Measurements from ENCODE around the gene FBXO15.

FBXO15 gene

GRCh38 chr18:74173434-74173750, 25.8 kb upstream of the FBXO15 start:
- no peak for TF ChIP-seq RAD21 (IDR thresholded peaks at IDR 0.05; ENCODE audit: low read depth)
- TF ChIP-seq CREB1 (IDR thresholded peaks at IDR 0.05; ENCODE audit: low read depth), result no peak
- TF ChIP-seq YY1 (IDR thresholded peaks at IDR 0.05; ENCODE audit: low read depth), result no peak
- TF ChIP-seq CEBPB (IDR thresholded peaks at IDR 0.05), result no peak
- no peak for TF ChIP-seq NFIC (IDR thresholded peaks at IDR 0.05)
- TF ChIP-seq EGR1 (IDR thresholded peaks at IDR 0.05), result no peak

DNA sequence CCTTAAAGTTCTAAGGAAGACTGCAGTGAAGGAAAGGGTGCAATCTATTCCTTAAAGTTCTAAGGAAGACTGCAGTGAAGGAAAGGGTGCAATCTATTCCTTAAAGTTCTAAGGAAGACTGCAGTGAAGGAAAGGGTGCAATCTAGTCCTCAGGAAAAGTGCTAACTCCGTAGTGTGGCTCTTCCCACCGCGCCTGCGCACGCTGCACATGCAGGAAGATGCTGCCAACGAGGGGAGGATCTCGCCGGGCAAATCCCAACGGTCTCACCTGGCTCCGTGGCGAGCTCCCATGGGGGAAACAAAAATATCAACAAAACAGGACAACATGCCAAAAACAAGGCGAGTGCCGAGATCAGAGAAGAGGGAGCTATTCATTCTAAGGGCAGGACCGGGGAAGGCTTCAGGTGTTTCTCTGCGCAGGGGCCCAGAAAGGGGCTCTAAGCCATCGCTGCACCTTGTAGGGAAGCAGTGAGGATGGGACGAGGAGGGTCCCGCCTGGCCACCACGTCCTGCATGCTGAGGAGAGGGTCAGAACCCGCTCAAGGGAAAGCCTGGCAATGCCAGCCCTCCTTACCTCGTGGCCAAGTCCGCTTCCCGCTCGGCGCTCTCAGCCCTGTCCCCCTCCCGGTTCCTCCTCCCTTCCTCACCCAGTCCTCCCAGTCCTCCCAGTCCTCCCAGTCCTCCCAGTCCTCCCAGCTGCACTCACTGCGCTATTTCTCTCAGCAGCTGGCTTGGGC, 25.2 kb upstream of the FBXO15 start:
- no peak for TF ChIP-seq CEBPB (IDR thresholded peaks at IDR 0.05)
- no peak for TF ChIP-seq EP300 (IDR thresholded peaks at IDR 0.05; ENCODE audit: borderline replicate concordance)
- TF ChIP-seq TEAD4 (IDR thresholded peaks at IDR 0.05), result no peak
- no peak for TF ChIP-seq YY1 (IDR thresholded peaks at IDR 0.05; ENCODE audit: low read depth)
- TF ChIP-seq, protein P1, sequence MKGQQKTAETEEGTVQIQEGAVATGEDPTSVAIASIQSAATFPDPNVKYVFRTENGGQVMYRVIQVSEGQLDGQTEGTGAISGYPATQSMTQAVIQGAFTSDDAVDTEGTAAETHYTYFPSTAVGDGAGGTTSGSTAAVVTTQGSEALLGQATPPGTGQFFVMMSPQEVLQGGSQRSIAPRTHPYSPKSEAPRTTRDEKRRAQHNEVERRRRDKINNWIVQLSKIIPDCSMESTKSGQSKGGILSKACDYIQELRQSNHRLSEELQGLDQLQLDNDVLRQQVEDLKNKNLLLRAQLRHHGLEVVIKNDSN (IDR thresholded peaks at IDR 0.05), result no peak
- no peak for TF ChIP-seq RAD21 (IDR thresholded peaks at IDR 0.05; ENCODE audit: low read depth)
- TF ChIP-seq NFIC (IDR thresholded peaks at IDR 0.05), result no peak
- TF ChIP-seq ZBTB7A (IDR thresholded peaks at IDR 0.05; ENCODE audit: low read depth), result no peak

DNA sequence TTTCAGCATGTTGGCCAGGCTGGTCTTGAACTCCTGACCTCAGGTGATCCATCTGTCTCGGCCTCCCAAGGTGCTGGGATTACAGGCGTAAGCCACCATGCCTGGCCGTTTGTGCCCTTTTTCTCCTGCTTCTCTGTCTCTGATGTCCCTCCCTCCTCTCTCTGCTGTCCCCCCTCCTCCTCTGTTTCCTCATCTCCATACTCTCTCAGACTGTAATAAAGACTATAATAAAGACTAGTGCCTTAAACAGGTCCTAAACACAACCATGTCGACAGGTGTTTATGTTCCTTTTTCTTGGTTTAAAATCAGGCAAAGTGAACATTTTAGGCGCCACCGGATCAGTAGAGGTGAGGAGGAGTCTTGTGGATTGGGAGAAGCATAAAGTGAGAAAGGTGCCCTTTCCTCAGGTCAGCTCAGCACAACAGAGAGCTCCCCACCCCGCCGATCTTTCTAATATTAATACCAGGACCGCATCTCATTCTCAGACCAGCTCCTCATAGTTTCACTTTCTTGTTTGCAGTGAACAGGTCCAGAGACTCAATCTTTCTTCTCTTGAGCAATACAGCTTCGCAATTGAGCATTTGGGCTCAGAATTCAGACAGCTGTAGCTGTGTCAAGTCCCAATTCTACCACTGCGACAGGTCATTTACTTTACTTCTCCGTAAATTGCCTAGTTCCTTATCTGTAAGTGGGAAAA, 24.4 kb upstream of the FBXO15 start:
- TF ChIP-seq, protein P2, sequence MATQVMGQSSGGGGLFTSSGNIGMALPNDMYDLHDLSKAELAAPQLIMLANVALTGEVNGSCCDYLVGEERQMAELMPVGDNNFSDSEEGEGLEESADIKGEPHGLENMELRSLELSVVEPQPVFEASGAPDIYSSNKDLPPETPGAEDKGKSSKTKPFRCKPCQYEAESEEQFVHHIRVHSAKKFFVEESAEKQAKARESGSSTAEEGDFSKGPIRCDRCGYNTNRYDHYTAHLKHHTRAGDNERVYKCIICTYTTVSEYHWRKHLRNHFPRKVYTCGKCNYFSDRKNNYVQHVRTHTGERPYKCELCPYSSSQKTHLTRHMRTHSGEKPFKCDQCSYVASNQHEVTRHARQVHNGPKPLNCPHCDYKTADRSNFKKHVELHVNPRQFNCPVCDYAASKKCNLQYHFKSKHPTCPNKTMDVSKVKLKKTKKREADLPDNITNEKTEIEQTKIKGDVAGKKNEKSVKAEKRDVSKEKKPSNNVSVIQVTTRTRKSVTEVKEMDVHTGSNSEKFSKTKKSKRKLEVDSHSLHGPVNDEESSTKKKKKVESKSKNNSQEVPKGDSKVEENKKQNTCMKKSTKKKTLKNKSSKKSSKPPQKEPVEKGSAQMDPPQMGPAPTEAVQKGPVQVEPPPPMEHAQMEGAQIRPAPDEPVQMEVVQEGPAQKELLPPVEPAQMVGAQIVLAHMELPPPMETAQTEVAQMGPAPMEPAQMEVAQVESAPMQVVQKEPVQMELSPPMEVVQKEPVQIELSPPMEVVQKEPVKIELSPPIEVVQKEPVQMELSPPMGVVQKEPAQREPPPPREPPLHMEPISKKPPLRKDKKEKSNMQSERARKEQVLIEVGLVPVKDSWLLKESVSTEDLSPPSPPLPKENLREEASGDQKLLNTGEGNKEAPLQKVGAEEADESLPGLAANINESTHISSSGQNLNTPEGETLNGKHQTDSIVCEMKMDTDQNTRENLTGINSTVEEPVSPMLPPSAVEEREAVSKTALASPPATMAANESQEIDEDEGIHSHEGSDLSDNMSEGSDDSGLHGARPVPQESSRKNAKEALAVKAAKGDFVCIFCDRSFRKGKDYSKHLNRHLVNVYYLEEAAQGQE (IDR thresholded peaks at IDR 0.05; ENCODE audit: low read depth), result no peak
- TF ChIP-seq TCF12 (IDR thresholded peaks at IDR 0.05; ENCODE audit: low read depth) (no peak), EGR1 (IDR thresholded peaks at IDR 0.05) (no peak), CEBPB (IDR thresholded peaks at IDR 0.05) (no peak), RAD21 (IDR thresholded peaks at IDR 0.05; ENCODE audit: low read depth) (no peak), NFIC (IDR thresholded peaks at IDR 0.05) (no peak), FOXM1 (IDR thresholded peaks at IDR 0.05; ENCODE audit: borderline replicate concordance, low read depth) (no peak), MAX (IDR thresholded peaks at IDR 0.05) (no peak), TAF1 (IDR thresholded peaks at IDR 0.05; ENCODE audit: low read depth) (no peak), YY1 (IDR thresholded peaks at IDR 0.05; ENCODE audit: low read depth) (no peak), CREB1 (IDR thresholded peaks at IDR 0.05; ENCODE audit: low read depth) (no peak), EP300 (IDR thresholded peaks at IDR 0.05; ENCODE audit: borderline replicate concordance) (no peak)
- TF ChIP-seq, protein P1 (IDR thresholded peaks at IDR 0.05), result no peak

GRCh38 chr18:74166386-74166785, 18.8 kb upstream of the FBXO15 start:
- TF ChIP-seq EGR1 (IDR thresholded peaks at IDR 0.05) (no peak), RAD21 (IDR thresholded peaks at IDR 0.05; ENCODE audit: low read depth) (no peak), MAX (IDR thresholded peaks at IDR 0.05) (no peak), NFIC (IDR thresholded peaks at IDR 0.05) (no peak), CREB1 (IDR thresholded peaks at IDR 0.05; ENCODE audit: low read depth) (no peak), FOXM1 (IDR thresholded peaks at IDR 0.05; ENCODE audit: borderline replicate concordance, low read depth) (no peak), TAF1 (IDR thresholded peaks at IDR 0.05; ENCODE audit: low read depth) (no peak)

DNA sequence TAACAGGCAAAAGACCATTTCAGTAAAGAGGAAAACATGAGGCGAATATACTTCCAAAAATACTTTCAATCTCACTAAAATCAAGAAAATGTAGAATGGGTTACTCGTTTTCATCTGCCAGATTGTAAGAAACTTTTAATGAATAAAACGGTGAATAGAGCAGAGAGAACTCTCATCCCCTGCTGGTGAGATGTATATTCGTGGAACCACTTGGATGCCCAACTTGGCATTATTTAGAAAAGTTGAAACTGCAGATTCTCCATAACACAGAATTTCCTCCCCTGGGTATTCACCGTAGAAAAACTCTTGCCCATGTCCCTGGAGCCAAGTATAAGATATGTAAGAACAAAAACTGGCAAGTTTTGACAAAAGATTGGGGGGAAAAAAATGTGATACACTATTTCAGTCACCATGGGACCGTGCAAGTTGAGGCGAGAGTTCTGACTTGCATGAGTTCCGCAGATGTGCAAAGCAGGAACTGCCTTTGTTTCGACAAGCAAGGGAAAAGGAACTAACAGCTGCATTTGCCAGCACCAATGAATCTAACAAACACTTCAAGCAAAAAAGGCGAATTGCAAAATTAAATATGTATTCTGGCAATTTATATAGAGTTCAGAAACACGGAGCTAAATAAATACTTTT, 15.5 kb upstream of the FBXO15 start:
- TF ChIP-seq TAF1 (IDR thresholded peaks at IDR 0.05; ENCODE audit: low read depth), result no peak

- no peak for TF ChIP-seq MAX (IDR thresholded peaks at IDR 0.05)
- no peak for TF ChIP-seq EGR1 (IDR thresholded peaks at IDR 0.05)
- TF ChIP-seq TEAD4 (IDR thresholded peaks at IDR 0.05), result no peak
- TF ChIP-seq YY1 (IDR thresholded peaks at IDR 0.05; ENCODE audit: low read depth), result no peak
- TF ChIP-seq, protein P2 (IDR thresholded peaks at IDR 0.05; ENCODE audit: low read depth), result no peak
- TF ChIP-seq, protein P1 (IDR thresholded peaks at IDR 0.05), result no peak
- no peak for TF ChIP-seq RAD21 (IDR thresholded peaks at IDR 0.05; ENCODE audit: low read depth)
- no peak for TF ChIP-seq EP300 (IDR thresholded peaks at IDR 0.05; ENCODE audit: borderline replicate concordance)
- no peak for TF ChIP-seq CEBPB (IDR thresholded peaks at IDR 0.05)
- TF ChIP-seq NFIC (IDR thresholded peaks at IDR 0.05), result no peak
- TF ChIP-seq ZBTB7A (IDR thresholded peaks at IDR 0.05; ENCODE audit: low read depth), result no peak
- TF ChIP-seq CREB1 (IDR thresholded peaks at IDR 0.05; ENCODE audit: low read depth), result no peak
- TF ChIP-seq TCF12 (IDR thresholded peaks at IDR 0.05; ENCODE audit: low read depth), result no peak
- TF ChIP-seq FOXM1 (IDR thresholded peaks at IDR 0.05; ENCODE audit: borderline replicate concordance, low read depth), result no peak
- TF ChIP-seq TAF1 (IDR thresholded peaks at IDR 0.05; ENCODE audit: low read depth), result no peak
These were observed 7.6 kb upstream of the FBXO15 start for GRCh38 chr18:74155276-74155675.
